WTC11 (cell line): ENCODE results near the gene SNTB2.

Experiments used
- ELF4 ChIP-seq: sonication (generic); formaldehyde crosslinking; IDR thresholded peaks from 2 replicates; pipeline ENCODE4 v1.8.1; 2022; ENCODE audit warnings: low read depth, mild to moderate bottlenecking, moderate library complexity, missing genetic modification reagents
- GTF2I ChIP-seq: fragments of 250-450 bp; sonication (Bioruptor Pico); conservative IDR thresholded peaks from 2 replicates; pipeline ENCODE4 v1.4.0; 2021; ENCODE audit warnings: mild to moderate bottlenecking
- NFYB ChIP-seq: sonication (generic); formaldehyde crosslinking; conservative IDR thresholded peaks from 2 replicates; pipeline ENCODE4 v1.8.0; 2022; ENCODE audit warnings: low read depth, missing genetic modification reagents
- NR2C2 ChIP-seq: sonication (generic); formaldehyde crosslinking; IDR thresholded peaks from 2 replicates; pipeline ENCODE4 v1.8.0; 2022; ENCODE audit warnings: mild to moderate bottlenecking, missing genetic modification reagents
- SP1 ChIP-seq: sonication (generic); formaldehyde crosslinking; conservative IDR thresholded peaks from 2 replicates; pipeline ENCODE4 v1.8.1; 2022; ENCODE audit warnings: missing genetic modification reagents
- TEAD1 ChIP-seq: sonication (generic); formaldehyde crosslinking; IDR thresholded peaks from 2 replicates; pipeline ENCODE4 v1.8.0; 2022; ENCODE audit warnings: mild to moderate bottlenecking, missing genetic modification reagents
- ZNF138 ChIP-seq: sonication (generic); formaldehyde crosslinking; conservative IDR thresholded peaks from 2 replicates; pipeline ENCODE4 v1.8.1; 2022; ENCODE audit warnings: mild to moderate bottlenecking, moderate library complexity, missing genetic modification reagents
- ZNF232 ChIP-seq: sonication (generic); formaldehyde crosslinking; IDR thresholded peaks from 2 replicates; pipeline ENCODE4 v1.8.0; 2022; ENCODE audit warnings: mild to moderate bottlenecking, missing genetic modification reagents
- TF ChIP-seq, protein P1 (sequence below): fragments of 200-600 bp; IDR thresholded peaks from 2 replicates; pipeline ENCODE4 v1.8.0; 2022; ENCODE audit warnings: antibody characterized with exemption
- TF ChIP-seq, protein P2 (sequence below): sonication (generic); formaldehyde crosslinking; IDR thresholded peaks from 2 replicates; pipeline ENCODE4 v1.8.1; 2022; ENCODE audit warnings: low read depth, missing genetic modification reagents, borderline replicate concordance
- TF ChIP-seq, protein P3 (sequence below): sonication (generic); formaldehyde crosslinking; IDR thresholded peaks from 2 replicates; pipeline ENCODE4 v1.8.0; 2022; ENCODE audit warnings: mild to moderate bottlenecking, missing genetic modification reagents
- TF ChIP-seq, protein P4 (sequence below): fragments of 250-450 bp; sonication (Bioruptor Pico); IDR thresholded peaks from 2 replicates; pipeline ENCODE4 v1.9.0; 2021; ENCODE audit warnings: mild to moderate bottlenecking

DNA sequence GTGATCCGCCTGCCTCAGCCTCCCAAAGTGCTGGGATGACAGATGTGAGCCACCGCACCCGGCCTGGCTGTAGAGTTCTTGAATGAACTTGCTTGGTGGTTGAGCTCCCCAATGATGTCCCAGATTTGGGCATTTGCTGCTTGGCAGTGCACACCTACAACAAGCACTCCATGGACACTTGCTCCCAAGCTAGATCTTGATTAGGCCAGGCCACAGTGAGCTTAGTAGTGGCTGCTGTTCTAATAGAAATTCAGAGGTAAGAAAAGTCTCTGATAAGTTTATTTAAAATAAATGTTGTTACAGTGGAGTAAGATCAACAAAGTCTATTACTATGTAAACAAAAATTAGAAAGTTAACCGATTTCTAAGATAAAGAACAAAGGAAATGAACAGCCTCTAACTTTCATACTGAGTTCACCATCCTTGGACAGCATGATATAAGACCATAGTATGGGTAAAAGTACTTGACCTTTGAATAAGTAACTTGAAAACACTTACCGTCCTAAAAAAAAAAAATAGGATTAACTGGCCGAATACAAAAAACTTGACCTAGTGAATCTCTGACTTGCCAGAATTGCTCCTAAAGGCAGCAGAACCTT, 163.7 kb downstream of the SNTB2 start:
- TF ChIP-seq TEAD1 (CRISPR knock-in tag) (no peak), ELF4 (CRISPR knock-in tag) (no peak), NFYB (CRISPR knock-in tag) (no peak), ZNF138 (CRISPR knock-in tag) (no peak), ZNF232 (no peak), NR2C2 (no peak), SP1 (CRISPR knock-in tag) (no peak), GTF2I (CRISPR knock-in tag) (no peak)
- TF ChIP-seq, protein P1, sequence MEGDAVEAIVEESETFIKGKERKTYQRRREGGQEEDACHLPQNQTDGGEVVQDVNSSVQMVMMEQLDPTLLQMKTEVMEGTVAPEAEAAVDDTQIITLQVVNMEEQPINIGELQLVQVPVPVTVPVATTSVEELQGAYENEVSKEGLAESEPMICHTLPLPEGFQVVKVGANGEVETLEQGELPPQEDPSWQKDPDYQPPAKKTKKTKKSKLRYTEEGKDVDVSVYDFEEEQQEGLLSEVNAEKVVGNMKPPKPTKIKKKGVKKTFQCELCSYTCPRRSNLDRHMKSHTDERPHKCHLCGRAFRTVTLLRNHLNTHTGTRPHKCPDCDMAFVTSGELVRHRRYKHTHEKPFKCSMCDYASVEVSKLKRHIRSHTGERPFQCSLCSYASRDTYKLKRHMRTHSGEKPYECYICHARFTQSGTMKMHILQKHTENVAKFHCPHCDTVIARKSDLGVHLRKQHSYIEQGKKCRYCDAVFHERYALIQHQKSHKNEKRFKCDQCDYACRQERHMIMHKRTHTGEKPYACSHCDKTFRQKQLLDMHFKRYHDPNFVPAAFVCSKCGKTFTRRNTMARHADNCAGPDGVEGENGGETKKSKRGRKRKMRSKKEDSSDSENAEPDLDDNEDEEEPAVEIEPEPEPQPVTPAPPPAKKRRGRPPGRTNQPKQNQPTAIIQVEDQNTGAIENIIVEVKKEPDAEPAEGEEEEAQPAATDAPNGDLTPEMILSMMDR, result no peak
- TF ChIP-seq, protein P2, sequence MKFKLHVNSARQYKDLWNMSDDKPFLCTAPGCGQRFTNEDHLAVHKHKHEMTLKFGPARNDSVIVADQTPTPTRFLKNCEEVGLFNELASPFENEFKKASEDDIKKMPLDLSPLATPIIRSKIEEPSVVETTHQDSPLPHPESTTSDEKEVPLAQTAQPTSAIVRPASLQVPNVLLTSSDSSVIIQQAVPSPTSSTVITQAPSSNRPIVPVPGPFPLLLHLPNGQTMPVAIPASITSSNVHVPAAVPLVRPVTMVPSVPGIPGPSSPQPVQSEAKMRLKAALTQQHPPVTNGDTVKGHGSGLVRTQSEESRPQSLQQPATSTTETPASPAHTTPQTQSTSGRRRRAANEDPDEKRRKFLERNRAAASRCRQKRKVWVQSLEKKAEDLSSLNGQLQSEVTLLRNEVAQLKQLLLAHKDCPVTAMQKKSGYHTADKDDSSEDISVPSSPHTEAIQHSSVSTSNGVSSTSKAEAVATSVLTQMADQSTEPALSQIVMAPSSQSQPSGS (CRISPR knock-in tag), result no peak
- TF ChIP-seq, protein P3, sequence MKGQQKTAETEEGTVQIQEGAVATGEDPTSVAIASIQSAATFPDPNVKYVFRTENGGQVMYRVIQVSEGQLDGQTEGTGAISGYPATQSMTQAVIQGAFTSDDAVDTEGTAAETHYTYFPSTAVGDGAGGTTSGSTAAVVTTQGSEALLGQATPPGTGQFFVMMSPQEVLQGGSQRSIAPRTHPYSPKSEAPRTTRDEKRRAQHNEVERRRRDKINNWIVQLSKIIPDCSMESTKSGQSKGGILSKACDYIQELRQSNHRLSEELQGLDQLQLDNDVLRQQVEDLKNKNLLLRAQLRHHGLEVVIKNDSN (CRISPR knock-in tag), result no peak
- TF ChIP-seq, protein P4, sequence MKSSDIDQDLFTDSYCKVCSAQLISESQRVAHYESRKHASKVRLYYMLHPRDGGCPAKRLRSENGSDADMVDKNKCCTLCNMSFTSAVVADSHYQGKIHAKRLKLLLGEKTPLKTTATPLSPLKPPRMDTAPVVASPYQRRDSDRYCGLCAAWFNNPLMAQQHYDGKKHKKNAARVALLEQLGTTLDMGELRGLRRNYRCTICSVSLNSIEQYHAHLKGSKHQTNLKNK (CRISPR knock-in tag), result no peak
